ENCODE data around the gene HDAC7.

The HDAC7 gene

DNA sequence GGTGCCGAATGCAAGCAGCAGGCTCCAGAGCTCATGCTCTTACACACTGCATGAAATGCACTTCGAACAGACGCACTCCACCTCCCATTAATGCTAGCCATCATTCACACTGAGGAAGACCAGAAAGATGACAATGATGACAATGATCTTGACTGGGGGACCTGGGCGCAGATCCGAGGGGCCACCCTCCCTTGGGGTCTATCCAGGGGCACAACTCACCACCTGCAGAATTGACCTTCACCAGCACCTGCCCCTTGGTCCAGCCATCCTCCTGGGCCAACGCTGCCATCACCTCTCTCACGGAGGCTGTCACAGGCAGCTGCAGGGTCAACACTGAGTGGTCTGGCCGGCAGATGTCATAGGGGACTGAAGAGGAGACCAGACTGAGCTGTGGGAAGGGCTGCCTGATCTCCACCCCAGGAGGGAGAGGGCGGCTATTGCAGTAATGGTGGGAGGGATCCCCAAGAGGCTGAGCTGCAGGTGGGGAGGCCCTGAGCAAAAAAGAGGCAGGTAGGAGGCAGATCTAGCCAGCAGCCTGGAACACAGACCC, 76.3 kb downstream of the HDAC7 start:
- DNase-seq: no peak

DNA sequence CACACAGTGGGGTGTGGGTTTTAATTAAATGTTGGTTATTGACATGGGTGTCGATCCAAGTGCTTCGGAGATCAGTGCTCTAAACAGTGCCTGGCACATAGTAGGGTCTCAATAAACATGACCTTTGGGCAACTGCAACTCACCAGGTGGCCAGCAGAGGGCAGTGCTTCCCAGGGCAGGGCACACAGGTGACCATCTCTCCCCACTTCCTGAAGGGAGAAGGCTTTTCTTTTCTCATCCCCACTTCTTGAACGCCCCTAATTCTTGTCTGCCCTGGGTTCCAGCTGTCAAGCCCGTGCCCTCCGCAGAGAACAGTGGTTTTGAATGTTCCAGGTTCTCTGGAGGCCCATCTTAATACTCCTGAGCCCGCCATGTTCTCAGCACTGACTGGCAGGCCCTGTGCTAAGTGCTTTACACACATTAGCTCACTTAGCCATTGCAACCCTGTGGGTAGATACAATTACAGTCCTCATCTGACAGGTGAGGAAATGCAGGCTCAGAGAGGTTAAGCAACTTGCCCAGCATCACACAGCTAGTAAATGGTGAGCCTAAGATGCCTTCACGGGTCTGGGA, 77.4 kb downstream of the HDAC7 start:
- no peak for DNase-seq

DNA sequence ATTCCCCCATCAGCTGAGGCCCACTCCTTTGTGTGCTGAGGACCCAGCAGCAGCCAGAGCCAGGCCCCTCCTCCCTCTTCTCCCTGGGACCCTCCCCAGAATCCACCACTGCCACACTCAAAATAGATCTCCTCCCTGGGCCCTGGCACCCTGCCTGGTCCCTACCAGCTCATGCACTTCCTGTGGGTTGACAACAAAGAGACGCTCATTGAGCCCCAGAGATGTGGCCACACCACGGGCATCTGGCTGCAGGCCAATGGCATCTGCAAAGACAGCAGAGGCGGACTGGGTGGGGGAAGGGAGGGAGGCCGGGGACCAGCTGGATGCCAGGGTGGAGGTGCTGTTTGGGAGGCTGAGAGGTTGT, 78.4 kb downstream of the HDAC7 start:
- peak; percentile 82 for DNase-seq

DNA sequence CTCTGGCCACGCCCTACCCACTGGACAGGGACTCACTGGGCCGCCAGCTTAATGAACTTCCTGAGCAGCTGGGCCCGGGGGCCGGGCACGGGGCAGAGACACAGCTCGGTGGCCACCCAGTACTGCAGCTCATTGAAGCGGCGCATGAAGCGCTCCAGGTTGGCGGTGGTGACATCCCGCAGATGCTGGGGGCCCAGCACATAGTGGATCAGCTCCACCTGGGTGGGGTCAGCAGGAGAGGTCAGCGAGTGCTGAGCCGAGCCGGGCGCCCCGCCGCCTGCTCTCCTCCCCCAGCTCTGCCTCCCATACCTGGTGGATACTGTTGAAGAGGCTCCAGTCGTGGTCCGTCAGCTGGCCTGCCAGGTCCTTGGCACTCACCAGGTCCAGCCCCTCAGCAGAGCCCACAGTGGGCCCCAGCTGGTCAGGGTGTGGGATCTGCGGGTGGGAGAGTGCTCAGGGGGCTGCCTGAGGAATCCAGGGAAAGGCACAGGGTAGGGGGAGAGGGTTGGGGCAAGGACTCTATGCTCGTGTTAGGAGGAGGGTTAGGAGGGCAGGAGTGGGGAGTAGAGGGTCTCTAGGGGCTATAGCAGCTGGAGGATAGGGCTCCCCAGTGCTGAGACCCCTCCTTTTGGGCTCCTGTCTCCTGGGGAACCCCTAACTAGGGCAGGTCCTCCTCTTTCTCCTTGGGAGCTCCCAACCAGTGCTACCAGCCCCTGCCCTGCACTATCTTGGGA, 78.9 kb downstream of the HDAC7 start:
- DNase-seq: no peak

GRCh38 chr12:47739979-47740378, 79.7 kb downstream of the HDAC7 start:
- DNase-seq: no peak

GRCh38 chr12:47739297-47739696, 80.4 kb downstream of the HDAC7 start:
- DNase-seq: no peak

- no peak for DNase-seq
Measured at GRCh38 chr12:47737936-47738594, 81.6 kb downstream of the HDAC7 start.

DNA sequence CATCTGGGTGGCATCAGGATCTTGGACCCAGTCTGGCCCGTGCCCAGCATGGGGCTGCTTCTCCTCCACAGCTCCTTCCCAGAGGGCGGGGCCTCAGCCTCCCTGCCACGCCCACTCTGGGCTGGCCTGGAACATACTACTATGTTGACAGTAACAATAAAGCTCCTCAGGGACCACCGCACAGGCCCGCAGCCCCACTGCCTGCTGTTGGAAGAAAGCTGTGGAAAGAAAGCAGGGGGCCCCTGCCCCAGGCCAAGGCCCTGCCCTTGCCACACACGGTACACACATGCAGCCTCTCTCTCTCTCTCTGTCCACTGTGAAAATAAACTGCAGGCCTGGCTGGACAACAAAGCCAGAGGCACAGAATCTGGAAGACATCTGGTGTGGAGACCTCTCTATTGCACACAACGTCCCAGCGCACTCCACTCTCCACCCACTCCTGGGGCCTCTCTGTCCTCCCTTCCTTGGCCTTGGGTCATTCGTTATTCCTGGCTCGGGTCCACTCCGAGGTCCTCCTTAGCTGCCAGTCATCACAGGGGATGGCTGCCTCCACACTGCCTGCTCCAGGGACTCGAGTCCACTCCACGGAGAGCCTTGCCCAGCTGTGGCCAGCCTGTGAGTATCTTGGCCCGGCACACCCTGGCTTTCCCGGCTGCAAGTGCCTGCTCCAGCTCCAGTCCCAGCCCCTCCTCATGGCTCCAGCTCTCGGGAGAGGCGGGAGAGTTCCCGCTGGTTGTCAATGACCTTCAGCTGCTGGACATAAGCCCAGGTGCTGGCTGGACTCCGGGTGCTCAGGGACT, 82.6 kb downstream of the HDAC7 start:
- DNase-seq: peak; percentile 84

DNA sequence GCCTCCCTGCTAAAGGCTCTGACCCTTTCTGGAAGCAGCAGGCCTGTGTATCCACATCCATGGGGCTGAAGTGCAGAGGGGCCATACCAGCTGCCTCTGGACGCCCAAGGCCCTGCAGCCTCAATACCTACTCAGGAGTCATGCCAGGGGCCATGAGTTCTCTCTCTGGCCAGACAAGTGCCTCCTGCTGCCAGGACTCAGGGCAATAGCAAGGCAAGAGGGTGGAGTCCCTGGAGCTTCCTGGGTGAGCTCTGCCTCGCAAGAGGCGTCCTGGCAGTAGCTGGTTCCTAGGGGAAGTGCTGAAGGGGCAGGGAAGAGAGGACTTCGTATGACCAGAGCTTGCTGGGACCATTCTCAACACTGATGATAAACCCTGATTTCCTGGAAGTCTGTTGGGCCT, 83.5 kb downstream of the HDAC7 start:
- no peak for DNase-seq

GRCh38 chr12:47735649-47736048, 84.1 kb downstream of the HDAC7 start:
- no peak for DNase-seq

DNA sequence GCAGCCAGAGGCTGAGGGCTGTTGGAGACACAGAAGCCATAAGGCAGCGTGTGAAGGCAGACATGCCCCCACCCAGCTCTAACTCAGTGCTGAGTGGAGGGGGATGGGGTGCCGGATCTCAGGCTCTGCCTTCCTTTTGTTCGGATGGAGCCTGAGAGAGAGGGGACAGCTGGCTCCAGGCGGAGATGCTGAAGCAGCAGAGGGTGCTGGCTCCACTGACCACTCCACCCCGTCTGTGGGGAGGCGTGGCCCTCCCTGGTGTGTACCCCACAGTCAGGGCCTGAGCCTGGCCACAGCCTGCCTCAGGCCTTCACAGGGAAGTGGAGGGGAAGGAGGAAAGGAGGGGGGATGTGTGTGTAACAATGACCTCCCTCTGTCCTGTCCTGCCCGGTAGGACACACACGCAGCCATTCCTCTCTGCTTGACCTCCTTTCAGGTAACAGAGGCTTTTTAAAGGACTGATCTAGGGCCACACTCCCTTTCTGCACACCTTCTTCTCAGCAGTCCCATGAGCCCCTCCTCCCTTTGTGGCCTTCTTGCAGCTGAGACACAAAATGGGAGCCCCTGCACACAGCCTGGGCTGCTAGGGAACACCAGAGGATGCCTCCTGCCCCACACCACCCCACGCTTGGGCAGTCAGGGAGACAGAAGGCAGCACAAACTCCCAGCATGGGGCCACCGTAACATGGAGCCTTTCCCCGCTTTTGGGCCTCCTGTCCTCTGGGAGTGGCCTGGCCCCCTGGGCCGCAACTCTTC, 84.8 kb downstream of the HDAC7 start:
- DNase-seq: no peak

DNA sequence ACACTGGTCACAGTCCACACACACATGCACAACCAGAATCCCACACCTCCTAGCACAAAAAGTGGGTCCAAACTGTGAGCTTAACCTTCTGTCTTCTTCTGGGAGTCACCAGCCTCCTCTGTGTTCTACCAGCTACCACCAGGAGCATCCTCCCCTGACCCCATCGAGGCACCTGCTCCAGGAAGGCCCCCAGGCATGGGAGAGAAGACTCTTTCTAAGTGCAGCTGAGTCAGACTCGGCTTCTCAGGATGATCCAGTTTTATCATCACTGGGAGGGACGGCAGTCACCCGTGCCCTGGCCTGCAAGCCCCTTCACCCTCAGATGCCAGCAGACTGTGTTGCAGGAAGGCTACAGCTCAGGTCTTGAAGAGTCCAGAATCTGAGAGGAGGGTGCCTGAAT, 86.6 kb downstream of the HDAC7 start:
- no peak for DNase-seq
